Thyroid gland (tissue), 4 donors: Measurements from ENCODE around the gene ADRA1B. TPM values are rescaled to one million over a fixed set of nuclear protein-coding genes. Genes with fewer than 3 reads are reported as not detected.

Experiments
- DNase-seq, 2 donors: peaks; one replicate each; pipeline ENCODE4 v3.0.0-alpha.2; 2019
- H3K27ac ChIP-seq, 3 donors: fragments of 200-600 bp; sonication (generic); 1 replicate in 2 of 3; 2 replicates in 1 of 3; pipeline ENCODE4 v1.5.1; 2016 to 2019; ENCODE audit warnings: mild to moderate bottlenecking in 1 of 3, moderate library complexity in 1 of 3
- H3K27me3 ChIP-seq: fragments of 200-600 bp; sonication (generic); one replicate; pipeline ENCODE4 v1.5.1; 2019
- H3K36me3 ChIP-seq, 2 donors: fragments of 200-600 bp; sonication (generic); one replicate each; pipeline ENCODE4 v1.5.1; 2016 to 2019
- H3K4me1 ChIP-seq, 2 donors: fragments of 200-600 bp; sonication (generic); one replicate each; pipeline ENCODE4 v1.5.1; 2017 to 2019
- H3K4me3 ChIP-seq, 3 donors: fragments of 200-600 bp; sonication (generic); replicated peaks in 1 of 3; 1 replicate in 2 of 3; 2 replicates in 1 of 3; pipeline ENCODE4 v1.5.1; 2016; ENCODE audit warnings: mild to moderate bottlenecking in 1 of 3
- H3K9me3 ChIP-seq: fragments of 200-600 bp; sonication (generic); one replicate; pipeline ENCODE4 v1.5.1; 2017
- CTCF ChIP-seq, 6 experiments: fragments of 200-600 bp in 3 of 6; fragments of 450-650 bp in 3 of 6; sonication (generic) in 3 of 6; IDR thresholded peaks; one replicate each; pipeline ENCODE4 v1.5.1; 2016 to 2019; ENCODE audit warnings: antibody characterized with exemption in 6 of 6, mild to moderate bottlenecking in 2 of 6, inconsistent platforms in 1 of 6, moderate library complexity in 1 of 6
- POLR2A ChIP-seq, 2 donors: fragments of 450-650 bp; IDR thresholded peaks; one replicate each; pipeline ENCODE4 v1.6.1; 2017; ENCODE audit warnings: antibody characterized with exemption in 2 of 2, mild to moderate bottlenecking in 2 of 2, moderate library complexity in 1 of 2
- WGBS, 2 donors: methylation state at CpG; one replicate each; pipeline ENCODE4 v1.1.5; 2017; 5-methylcytosine and 5-hydroxymethylcytosine counted together
- intact Hi-C: fragments of 100-400 bp; cut with DNase I; formaldehyde crosslinking; loops from one replicate; pipeline ENCODE4 v1.15.1; 2023
- total RNA-seq, 4 donors: library from RNA; depleted of rRNA; stranded (reverse); fragments of >200 nt; gene quantifications; one replicate each; pipeline ENCODE4 v1.2.3, GENCODE V29; 2016

The ADRA1B gene
- total RNA-seq, 4 donors from 2014 or later: 1.2 to 13.2 (median 3.1) TPM

GRCh38 chr5:159905496-159905895, 10.8 kb upstream of the ADRA1B start:
- no peak for DNase-seq
- no peak for TF ChIP-seq CTCF (IDR thresholded peaks at IDR 0.05)
- TF ChIP-seq POLR2A (IDR thresholded peaks at IDR 0.05): no peak
- Histone ChIP-seq H3K27me3 (no peaks in the 10 kb centered on the region), H3K27ac (peak overlapping the region in 1 of 3 donors; percentile 56), H3K36me3 (no peaks in the 10 kb centered on the region), H3K4me3 (no peak overlapping the region), H3K4me1 (peaks cover 19 to 20% of the 10 kb centered on the region in 2 donors), H3K9me3 (no peaks in the 10 kb centered on the region)
- intact Hi-C loops: no loop called here

DNA sequence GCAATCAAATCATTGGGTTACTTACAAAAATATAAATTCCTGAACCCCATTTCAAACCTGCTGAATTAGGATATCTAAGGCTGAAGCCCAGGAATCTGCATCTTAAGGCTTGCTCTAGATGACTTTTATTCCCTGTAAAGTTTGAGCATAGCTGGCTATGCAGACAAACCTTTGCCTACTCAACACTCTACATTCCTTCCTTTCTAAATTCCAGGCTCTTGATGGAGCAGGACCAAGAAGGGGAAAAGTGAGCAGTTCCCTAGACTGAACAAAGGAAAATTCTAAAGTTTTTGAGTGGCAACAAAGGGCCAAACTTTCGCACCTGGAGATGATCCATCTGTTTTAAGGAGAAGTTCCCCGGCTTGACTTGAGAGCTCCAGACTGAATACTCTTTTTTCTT, 9.8 kb upstream of the ADRA1B start:
- no peak for TF ChIP-seq CTCF (IDR thresholded peaks at IDR 0.05)
- no peak for TF ChIP-seq POLR2A (IDR thresholded peaks at IDR 0.05)
- Histone ChIP-seq H3K4me3 (no peak overlapping the region), H3K4me1 (peaks cover 17 to 18% of the 10 kb centered on the region in 2 donors), H3K36me3 (no peaks in the 10 kb centered on the region), H3K9me3 (no peaks in the 10 kb centered on the region), H3K27me3 (no peaks in the 10 kb centered on the region), H3K27ac (peak overlapping the region; percentile 30 to 56 (median 44))
- intact Hi-C loops: no loop called here
- 25 to 26% methylated on average over 2 of the region's 2 CpGs for WGBS, 2 donors
- peak; percentile 16 to 27 for DNase-seq

DNA sequence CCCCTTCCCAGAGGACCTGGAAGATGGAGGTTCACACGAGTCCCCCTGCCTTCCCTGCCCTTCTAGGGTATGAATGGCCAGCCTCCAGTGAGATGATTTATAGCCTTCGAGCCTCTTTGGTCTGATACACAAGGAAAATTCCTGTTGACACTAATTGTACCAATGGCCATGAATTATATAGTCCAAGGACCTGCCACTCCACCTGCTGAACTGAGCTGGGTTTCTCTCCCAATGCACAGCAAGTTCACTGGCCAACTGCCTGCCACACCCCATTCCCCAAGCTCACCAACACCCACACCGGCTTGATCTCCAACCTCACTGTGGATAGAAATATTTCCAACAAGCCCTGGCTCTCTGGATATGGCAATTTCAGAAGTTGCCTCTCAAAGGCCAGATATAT, 9.3 kb upstream of the ADRA1B start:
- intact Hi-C loops: no loop called here
- DNase-seq: peak; percentile 69 to 76
- Histone ChIP-seq H3K36me3 (no peaks in the 10 kb centered on the region), H3K27me3 (no peaks in the 10 kb centered on the region), H3K4me3 (no peak overlapping the region), H3K9me3 (no peaks in the 10 kb centered on the region), H3K27ac (peak overlapping the region; percentile 30 to 56 (median 44)), H3K4me1 (peaks cover 17 to 18% of the 10 kb centered on the region in 2 donors)
- WGBS, 2 donors: 17 to 40% methylated on average over 3 of the region's 3 CpGs
- no peak for TF ChIP-seq CTCF (IDR thresholded peaks at IDR 0.05)
- no peak for TF ChIP-seq POLR2A (IDR thresholded peaks at IDR 0.05)

DNA sequence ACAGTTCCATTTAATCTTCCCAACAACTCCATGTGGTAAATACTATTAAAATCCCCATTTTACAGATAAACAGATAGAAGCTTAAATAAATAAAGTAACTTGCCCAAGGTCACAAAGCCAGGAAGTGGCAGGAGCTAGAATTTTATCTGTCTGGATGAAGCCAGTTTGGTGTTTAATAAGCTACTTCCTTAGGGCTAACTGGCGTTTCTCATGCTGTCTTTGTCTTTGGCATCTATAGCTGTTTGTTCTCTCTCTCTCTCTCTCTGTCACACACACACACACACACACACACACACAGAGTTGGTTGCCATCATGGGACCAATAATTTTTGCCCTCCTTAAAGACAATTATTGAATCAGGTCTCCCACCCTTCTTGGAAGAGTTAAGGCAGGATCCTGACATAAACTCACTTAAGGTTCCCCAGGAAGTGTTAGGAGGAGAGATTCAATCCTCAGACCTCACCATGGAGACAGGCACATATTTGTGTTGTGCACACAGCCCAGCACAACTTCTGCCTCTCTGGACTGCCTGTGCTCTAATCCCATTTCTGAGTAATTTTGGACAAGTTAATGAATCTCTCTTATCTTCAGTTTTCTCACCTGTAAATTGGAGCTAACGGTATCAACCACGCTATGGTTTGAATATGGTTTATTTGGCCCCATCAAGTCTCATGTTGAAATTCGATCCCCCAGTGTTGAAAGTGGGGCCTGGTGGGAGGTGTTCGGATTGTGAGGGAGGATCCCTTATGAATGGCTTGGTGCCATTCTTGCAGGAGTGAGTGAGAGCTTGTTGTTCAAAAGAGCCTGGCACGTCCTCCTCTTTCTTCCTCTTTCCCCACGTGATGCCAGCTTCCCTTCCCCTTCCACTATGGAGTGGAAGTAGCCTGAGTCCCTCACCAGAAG, 8.3 kb upstream of the ADRA1B start:
- no peak for TF ChIP-seq POLR2A (IDR thresholded peaks at IDR 0.05)
- TF ChIP-seq CTCF (IDR thresholded peaks at IDR 0.05): no peak
- Histone ChIP-seq H3K27ac (peak overlapping the region in 1 of 3 donors; percentile 10), H3K4me1 (peaks cover 17 to 18% of the 10 kb centered on the region in 2 donors), H3K4me3 (no peak overlapping the region), H3K9me3 (no peaks in the 10 kb centered on the region), H3K36me3 (no peaks in the 10 kb centered on the region), H3K27me3 (no peaks in the 10 kb centered on the region)
- peak in 1 of 2 donors; percentile 14 for DNase-seq
- WGBS, 2 donors: 55 to 63% methylated on average over 7 of the region's 7 CpGs
- intact Hi-C loops: no loop called here

- Histone ChIP-seq H3K36me3 (no peaks in the 10 kb centered on the region), H3K27me3 (no peaks in the 10 kb centered on the region), H3K27ac (no peak overlapping the region), H3K4me3 (no peak overlapping the region), H3K4me1 (peaks cover 17 to 18% of the 10 kb centered on the region in 2 donors), H3K9me3 (no peaks in the 10 kb centered on the region)
- no peak for TF ChIP-seq CTCF (IDR thresholded peaks at IDR 0.05)
- no peak for TF ChIP-seq POLR2A (IDR thresholded peaks at IDR 0.05)
- DNase-seq: no peak
- intact Hi-C loops: no loop called here
- 68 to 75% methylated on average over 5 of the region's 5 CpGs for WGBS, 2 donors
Observed at GRCh38 chr5:159908591-159908940, 7.7 kb upstream of the ADRA1B start.
